HG03045 (cell line): ENCODE data around the gene GLB1L2.

Experiments used
- ATAC-seq: cut with Tn5 transposase; IDR thresholded peaks from one replicate; pipeline ENCODE4 v1.9.1; 2021; ENCODE audit warnings: mild to moderate bottlenecking, moderate library complexity; ENCODE audit not compliant: unreplicated experiment

GLB1L2 gene

DNA sequence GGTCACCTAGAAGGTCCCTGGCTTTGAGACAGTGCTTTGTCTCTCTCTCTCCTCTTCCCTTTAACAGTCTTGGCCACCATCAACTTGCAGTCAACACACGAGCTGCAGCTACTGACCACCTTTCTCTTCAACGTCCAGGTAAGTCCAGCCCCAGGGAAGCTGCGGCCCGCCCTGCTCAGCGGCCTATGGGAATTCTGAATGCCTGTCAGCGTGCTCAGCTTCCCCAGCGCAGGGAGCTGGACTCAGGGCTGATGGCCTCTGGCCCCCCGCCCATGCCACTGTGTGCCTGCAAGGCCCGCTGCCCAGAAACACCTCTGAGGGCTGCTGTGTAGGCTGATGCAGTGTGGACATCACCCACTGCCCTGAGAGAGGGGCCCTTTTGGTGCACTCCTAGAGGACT, 32.5 kb downstream of the GLB1L2 start:
- ATAC-seq, result no peak

DNA sequence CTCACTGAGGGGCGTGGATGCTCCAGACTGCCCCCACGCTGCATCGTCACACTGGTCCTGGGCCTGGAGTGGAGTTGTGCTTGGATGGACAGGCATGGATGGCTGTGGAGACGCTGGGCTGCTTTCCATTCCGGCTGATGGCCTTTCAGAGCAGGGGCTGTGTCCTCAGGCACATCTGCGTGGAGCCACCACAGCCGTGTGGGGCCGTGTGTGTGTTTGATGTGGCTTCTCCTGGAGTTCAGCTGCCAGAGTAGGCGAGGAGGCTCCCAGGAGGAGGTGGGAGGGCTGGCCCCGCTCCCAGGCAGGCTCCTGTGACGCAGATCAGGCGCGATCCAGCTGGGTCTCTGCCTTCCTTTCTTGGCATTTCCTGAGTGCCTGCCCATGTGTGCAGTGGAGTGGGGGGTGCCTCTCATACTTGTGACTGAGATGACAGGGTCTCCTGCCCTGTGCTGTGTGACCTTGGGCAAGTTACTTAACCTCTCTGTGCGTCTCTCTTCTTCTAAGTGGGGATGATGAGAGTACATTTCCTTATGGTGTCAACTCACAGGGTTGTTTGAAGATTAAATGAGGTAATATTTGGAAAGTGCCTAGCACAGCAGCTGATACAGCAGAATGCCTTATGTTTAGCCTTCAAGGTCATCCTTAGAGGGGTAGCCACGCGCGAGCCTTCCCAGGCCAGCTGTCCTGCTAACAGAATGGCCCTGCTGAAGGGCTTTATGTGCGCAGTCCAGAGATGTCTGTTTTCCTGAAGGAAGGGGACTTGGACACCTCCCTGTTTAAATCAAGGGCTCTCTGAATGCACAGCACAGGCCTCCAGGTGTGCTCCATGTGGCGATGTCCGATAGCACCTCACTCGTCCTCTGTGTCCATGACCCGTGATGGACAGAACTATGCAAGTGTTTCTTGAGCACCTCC, 33.5 kb downstream of the GLB1L2 start:
- no peak for ATAC-seq

DNA sequence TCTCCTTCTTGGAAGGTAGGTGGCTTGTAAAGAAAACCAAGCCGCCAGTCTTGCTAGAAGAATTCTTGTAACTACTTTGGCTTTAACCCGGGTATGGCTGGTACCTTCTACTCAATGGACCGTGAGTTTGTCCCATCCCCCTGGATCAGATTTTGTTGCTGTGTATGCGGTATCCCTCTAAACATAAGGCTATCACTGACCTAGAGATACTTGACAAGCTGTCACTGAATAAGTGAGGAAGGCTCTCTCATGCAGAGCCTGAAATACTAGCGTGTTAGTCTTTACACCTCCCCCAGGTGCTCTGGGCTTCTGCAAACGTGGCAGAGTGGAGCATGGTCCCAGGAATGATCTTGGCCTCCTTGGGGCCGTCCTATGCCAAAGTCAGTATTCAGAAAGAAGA, 34.5 kb downstream of the GLB1L2 start:
- ATAC-seq, result no peak

DNA sequence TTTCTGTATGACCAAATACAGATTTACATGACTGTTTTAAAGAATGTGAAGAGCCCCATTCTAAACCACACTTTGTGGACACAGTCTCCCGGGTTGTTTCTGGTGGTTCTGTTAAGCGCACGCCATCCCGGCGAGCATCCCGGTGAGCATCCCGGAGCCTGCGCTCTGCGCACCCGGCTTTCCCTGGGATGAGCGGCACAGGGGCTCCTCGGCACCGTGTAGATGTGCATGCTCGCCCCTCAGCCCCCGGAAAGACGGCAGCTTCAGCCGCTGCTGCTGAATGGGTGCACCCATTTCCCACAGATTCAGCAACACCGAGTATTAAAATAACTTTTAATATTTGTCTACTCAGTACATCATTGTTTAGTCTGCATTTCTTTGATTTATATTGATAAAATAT, 36.0 kb downstream of the GLB1L2 start:
- no peak for ATAC-seq

- ATAC-seq, result no peak
Observed at GRCh38 chr11:134369656-134370525, 38.1 kb downstream of the GLB1L2 start.

- ATAC-seq, result no peak
Observed at GRCh38 chr11:134370526-134371435, 39.0 kb downstream of the GLB1L2 start.

- no peak for ATAC-seq
Observed at GRCh38 chr11:134371436-134372185, 39.8 kb downstream of the GLB1L2 start.

DNA sequence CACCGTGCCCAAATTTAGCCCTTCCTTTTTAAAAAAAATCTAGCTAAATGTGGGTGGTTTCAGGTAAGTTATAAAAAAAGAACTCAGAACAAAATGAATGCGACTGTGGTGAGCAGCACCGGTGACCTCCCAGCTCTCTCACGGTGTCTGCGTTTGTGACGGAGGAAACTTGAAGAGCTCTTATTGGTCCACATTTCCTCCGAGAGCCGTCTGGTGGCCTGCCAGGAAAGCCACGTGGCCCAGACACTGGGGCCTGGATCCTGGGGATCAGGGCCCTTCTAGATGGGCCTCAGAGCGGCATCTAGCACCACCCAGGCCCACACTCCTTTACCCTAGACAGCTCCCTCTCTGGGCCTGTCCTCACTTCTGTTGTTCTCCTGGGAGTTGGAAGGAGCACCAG, 40.7 kb downstream of the GLB1L2 start:
- ATAC-seq, result no peak

GRCh38 chr11:134372961-134373360, 41.2 kb downstream of the GLB1L2 start:
- no peak for ATAC-seq

DNA sequence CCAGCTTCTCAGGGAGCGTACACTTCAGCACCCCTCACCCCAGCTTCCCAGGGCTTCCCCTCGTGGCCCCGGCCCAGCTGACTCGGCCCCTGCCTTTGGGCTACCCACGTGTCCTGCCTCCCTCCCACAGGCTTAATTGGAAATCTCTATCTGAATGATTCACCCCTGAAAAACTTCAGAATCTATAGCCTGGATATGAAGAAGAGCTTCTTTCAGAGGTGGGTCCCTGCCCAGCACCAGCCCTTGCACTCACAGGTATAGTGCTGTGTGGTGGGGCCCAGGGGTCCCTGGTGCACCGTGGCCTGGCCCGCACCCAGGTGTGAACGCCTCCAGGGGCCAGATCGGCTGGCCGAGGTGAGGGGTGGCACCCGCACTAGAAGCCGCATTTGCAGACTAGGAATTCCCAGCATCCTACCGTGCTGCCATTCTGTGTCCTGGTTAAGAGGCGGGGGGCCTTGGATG, 41.8 kb downstream of the GLB1L2 start:
- ATAC-seq, result no peak

DNA sequence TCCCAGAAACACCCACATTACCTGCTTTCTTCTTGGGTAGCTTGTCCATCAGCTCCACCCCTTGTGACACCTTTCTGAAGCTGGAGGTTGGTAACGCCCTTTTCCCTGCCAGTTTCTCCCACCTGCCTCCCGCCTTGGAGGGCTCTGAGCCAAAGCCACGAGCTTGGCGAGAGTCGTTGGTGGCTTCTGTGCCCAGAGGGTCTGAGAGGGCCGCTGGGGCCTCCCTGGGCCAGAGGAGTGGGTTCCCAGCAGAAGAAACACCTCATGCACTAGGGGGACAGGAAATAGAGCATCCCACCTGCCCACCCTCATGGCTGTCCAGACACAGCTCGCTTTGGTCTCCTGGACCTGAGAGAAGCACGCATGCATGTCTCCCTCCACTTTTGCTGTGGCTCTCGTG, 42.4 kb downstream of the GLB1L2 start:
- ATAC-seq, result no peak

DNA sequence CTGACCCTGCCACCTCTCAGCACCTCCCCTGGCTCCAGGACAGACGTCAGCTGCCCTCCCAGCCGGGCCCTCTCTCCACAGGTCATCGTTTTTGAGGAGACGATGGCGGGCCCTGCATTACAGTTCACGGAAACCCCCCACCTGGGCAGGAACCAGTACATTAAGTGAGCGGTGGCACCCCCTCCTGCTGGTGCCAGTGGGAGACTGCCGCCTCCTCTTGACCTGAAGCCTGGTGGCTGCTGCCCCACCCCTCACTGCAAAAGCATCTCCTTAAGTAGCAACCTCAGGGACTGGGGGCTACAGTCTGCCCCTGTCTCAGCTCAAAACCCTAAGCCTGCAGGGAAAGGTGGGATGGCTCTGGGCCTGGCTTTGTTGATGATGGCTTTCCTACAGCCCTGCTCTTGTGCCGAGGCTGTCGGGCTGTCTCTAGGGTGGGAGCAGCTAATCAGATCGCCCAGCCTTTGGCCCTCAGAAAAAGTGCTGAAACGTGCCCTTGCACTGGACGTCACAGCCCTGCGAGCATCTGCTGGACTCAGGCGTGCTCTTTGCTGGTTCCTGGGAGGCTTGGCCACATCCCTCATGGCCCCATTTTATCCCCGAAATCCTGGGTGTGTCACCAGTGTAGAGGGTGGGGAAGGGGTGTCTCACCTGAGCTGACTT, 43.2 kb downstream of the GLB1L2 start:
- ATAC-seq, result no peak

- no peak for ATAC-seq
Observed at GRCh38 chr11:134376150-134376921, 44.5 kb downstream of the GLB1L2 start.

GRCh38 chr11:134377876-134378275, 46.1 kb downstream of the GLB1L2 start:
- no peak for ATAC-seq

DNA sequence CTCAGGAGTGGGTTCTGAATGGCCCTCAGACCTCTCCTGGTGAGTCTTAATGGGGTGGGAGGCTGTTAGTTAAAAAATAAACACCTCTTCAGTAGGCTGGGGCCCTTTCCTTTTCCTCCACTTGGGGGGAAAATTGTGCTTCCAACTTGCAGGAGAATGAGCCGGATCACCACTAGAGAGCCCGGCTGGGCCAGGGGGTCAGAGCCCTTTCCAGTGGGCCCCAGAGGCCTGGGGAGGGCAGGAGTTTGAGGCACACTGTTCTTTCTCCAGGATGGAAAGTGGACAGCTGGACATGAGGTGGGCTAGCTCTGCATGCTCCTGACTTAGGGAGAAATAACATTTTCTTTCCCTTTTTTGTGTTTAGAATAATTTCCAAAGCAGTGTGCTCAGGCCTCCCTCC, 47.5 kb downstream of the GLB1L2 start:
- no peak for ATAC-seq

- ATAC-seq, result no peak
Observed at GRCh38 chr11:134380229-134380628, 48.4 kb downstream of the GLB1L2 start.

GRCh38 chr11:134380785-134381184, 49.0 kb downstream of the GLB1L2 start:
- ATAC-seq, result no peak

GRCh38 chr11:134382257-134382656, 50.5 kb downstream of the GLB1L2 start:
- no peak for ATAC-seq

DNA sequence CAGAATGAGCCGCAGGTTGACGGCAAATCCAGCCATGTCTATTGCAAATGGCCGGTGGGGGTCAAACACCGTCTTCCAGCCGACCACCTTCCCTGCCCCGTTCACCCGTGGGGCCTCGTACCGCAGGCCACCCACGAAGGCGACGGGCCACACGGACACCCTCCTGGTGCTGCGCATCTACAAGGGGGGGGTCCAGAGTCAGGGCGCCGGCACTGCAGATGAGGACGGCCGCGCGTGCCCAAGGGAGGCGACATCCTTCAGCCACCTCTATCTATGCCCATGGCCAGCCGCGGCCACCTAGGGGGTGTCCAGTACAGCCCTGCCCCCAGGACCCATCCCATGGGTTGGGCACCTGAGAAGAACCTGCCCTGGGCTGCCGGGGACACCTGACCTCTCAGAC, 51.0 kb downstream of the GLB1L2 start:
- no peak for ATAC-seq
